SK-N-DZ (cell line): ENCODE results near the gene ARHGEF17.
A peak's percentile ranks its signal among the peaks of the same experiment; 100 is the strongest.

Experiments used
- DNase-seq: peaks from one replicate; pipeline ENCODE4 v3.0.0-alpha.2; 2015; ENCODE audit warnings: low spot score

ARHGEF17 gene

DNA sequence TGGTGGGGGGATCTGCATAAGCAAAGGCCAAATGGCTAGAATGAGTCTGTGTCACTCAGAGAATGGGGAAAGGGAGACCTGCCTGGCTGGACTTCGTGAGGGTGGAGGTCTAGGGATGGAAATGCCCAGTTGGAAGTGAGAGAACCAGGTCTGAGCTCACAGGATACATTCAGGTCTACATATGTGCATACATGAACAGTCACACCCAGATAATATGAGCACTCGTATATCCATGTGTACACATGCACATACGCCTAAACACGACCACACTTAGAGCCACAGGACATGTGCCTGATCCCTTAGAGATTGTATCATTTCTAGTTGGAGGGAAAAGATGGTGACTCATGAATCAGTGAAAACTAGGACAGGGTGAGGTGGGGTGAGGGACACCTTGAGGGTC is 47.0 kb downstream of the ARHGEF17 start:
- DNase-seq = no peak

- no peak for DNase-seq
These were observed 49.1 kb downstream of the ARHGEF17 start for GRCh38 chr11:73356979-73357860.

DNA sequence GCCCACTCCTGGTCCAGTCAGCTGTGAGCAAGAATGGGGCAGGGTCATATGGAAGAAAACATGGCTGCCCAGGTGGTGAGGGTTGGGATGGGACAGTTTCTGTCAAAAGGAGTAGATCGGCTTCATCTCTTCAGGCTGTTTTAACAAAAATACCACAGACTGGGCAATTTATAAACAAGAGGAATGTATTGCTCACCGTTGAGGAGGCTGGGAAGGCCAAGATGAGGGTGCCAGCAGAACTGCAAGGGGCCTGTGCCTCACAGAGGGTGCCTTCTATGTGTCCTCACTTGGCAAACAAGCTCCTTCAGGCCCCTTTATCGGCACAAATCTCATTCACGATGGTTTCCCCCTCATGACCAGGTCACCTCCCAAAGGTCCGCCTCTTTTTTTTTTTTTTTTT is 50.0 kb downstream of the ARHGEF17 start:
- no peak for DNase-seq

DNA sequence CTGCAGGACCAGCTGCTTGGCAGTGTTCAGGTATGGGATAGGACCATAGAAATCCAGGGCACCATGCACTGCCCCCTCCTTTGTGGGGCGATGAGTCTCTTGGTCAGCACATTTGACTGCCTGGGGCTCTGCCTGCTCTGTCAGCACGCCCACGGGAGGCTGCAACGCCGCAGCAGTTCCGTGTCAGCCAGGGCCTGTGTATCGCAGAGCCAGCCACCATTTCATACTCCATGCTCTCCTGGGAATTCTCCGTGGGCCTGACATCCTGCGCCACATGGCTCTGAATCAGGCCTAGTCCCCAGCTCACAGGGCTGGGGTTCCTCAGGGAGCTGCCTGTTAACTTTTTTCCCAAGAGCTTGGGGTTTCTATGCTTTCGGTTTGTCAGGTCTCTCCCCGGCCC is 51.3 kb downstream of the ARHGEF17 start:
- DNase-seq = peak; percentile 48

DNA sequence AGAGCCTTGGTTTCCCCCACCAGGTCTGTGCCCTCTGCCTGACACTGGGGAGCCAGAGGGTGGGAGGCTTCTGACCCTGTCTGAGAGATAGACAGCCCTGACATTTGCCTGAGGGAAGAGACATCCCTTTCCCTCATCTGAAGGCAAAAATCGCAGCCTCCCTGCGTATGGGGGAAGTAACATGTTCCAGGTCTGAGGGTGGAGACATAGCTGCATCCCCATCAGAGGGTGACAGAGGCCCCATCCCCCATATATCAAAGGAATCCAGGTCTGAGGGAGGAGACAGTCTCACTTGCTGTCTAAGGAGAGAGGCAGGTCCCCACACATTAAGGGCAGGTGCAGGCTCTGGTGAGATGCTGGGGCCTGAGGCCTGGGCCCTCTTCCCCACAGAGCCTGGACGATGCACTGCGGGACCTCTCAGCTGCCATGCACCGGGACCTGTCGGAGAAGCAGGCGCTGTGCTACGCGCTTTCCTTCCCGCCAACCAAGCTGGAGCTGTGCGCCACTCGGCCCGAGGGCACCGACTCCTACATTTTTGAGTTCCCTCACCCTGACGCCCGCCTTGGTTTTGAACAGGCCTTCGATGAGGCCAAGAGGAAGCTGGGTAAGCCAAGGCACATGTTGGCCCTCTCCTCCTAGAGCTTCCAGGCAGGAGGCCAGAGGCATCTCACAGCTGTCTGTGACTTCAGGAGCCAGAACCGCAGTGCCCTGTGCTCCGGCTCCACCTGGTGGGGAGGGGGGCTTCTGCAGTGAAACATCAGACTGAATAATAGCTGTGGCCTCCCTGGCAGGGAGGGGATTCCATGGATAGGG is 52.1 kb downstream of the ARHGEF17 start:
- peak; percentile 64 for DNase-seq

DNA sequence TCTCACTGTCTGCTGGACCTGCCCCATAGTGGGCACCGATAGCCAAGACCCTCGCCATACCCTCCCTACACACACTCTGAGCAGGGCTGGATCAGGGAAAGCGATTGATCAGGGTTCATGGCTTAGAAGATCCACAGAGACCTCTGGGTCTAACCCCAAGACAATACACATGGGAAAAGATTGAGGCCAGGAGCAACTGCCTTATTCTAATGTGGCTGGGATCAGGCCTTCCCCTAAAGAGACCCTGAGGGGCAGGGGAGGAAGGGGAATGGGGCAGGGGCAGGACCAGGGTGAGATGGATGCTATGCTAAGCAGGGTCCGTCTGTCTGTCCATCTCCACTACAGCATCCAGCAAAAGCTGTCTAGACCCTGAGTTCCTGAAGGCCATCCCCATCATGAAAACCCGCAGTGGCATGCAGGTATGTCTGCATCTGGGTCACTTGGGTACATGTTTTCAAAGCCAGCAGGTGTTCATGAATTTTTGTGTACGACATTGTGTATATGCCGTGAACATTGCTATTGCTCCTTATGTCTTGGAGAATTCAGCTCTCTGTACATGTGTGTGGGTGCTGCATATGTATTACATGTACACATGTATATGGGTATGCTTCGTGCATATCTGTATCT is 52.8 kb downstream of the ARHGEF17 start:
- no peak for DNase-seq

DNA sequence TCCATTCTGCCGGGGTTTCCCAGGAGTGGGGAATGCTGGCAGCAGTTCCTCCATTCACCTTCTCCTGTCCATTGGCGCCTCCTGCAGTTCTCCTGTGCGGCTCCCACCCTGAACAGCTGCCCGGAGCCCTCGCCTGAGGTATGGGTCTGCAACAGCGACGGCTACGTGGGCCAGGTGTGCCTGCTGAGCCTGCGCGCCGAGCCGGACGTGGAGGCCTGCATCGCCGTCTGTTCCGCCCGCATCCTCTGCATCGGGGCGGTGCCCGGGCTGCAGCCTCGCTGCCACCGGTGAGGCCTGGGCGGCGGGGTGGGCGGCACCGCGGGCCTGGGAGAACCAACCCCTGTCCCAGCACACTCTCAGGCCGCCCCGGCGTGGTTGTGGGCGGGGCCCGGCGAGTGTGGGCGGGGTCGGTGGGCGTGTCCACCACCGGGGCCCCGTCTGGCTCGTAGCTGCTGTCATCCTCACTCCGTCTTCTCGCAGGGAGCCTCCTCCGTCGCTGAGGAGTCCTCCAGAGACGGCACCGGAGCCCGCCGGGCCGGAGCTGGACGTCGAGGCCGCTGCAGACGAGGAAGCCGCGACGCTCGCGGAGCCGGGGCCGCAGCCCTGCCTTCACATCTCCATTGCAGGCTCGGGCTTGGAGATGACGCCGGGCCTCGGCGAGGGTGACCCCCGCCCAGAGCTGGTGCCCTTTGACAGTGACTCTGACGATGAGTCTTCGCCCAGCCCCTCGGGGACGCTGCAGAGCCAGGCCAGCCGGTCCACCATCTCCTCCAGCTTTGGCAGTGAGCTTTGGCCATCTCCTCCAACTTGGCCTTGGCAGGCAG is 54.1 kb downstream of the ARHGEF17 start:
- no peak for DNase-seq

DNA sequence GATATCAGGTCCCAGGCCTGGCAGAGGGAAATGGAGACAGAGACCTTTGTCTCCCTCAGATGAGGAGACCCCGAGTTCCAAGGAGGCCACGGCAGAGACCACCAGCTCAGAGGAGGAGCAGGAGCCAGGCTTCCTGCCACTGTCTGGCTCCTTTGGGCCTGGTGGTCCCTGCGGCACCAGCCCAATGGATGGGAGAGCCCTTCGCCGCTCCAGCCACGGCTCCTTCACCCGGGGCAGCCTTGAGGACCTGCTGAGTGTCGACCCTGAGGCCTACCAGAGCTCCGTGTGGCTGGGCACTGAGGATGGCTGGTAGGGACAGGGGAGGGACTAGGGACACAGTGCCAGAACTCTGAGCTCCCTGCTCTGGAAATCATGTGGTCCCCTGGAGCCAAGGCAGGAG is 55.1 kb downstream of the ARHGEF17 start:
- DNase-seq = no peak

DNA sequence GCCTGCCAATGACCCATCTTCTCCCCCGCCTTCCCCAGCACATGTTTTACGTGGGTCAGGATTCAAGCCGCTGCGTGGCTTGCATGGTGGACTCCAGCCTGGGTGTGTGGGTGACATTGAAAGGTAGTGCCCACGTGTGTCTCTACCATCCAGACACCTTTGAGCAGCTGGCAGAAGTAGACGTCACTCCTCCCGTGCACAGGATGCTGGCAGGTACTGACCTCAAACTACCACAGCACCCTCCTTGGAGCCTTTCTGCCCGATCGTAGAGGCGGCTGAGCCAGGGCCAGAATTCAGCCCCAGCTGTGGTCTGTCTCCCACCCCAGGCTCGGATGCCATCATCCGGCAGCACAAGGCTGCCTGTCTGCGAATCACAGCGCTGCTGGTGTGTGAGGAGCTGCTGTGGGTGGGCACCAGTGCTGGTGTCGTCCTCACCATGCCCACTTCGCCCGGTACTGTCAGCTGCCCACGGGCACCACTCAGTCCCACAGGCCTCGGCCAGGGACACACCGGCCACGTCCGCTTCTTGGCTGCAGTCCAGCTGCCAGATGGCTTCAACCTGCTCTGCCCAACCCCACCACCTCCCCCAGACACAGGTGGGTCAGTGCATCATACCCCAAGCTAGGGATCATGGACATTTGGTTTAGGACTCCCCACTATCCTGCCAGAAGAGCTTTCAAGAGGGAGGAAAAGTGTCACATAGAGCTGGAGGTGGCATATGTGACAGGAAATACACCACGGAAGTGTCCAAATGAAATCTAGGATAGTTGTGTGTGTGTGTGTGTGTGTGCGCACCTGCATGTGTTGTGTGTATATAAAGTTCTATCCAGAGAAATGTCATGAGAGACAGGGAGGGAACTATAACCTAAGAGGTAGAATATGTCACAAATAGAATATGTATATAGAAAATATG is 57.5 kb downstream of the ARHGEF17 start:
- DNase-seq = no peak

- DNase-seq = no peak
These were observed 58.2 kb downstream of the ARHGEF17 start for GRCh38 chr11:73366265-73366610.

GRCh38 chr11:73366953-73367352 is 58.9 kb downstream of the ARHGEF17 start:
- no peak for DNase-seq

DNA sequence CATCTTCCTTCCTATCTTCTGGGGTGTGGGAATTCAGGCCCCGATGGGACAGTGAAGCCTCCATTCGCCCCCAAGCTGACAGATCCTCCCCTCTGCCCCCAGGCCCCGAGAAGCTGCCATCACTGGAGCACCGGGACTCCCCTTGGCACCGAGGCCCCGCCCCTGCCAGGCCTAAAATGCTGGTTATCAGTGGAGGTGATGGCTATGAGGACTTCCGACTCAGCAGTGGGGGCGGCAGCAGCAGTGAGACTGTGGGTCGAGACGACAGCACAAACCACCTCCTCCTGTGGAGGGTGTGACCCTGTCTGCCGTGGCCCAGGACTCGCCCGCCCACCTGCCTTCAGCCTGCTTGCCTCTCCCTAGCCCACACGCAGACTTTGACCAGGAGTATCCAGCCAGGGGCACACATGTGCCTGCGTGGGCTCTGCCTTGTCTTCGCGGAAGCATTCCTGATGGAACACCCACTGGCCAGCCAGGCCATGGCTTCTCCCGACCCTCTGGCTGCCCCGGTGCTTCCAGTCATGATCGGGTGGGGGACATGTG is 59.5 kb downstream of the ARHGEF17 start:
- DNase-seq = no peak

DNA sequence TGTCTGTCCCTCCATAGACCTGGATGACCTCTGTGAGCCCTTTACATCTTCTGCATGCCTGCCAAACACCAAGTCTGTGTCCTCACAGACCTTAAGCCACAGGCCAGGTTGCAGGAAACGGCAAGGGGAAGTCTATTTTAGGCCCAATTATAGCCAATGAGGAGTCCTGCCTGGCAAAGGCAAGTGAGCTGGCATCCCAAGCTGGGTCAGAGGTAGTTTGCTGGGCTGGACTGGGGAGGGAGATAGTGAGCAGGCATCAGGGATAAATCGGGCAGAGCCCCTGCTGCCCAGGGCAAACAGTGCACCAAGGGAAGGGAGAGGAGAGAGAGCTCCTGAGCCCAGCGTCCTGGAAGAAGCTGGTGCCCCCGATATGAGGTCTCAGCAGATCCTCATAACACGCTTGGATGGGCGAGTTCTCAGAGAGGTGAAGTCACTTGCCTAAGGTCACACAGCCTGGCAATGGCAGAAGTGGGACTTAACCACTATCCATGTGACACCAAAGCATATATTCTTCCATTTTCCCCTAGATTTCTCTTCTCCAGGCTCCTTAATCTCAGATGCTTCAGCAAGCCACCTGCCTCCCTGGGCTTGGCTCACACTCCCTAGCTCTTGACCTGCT is 64.4 kb downstream of the ARHGEF17 start:
- DNase-seq = no peak

- DNase-seq = no peak
These were observed 66.1 kb downstream of the ARHGEF17 start for GRCh38 chr11:73374151-73374550.

GRCh38 chr11:73375830-73376159 is 67.7 kb downstream of the ARHGEF17 start:
- no peak for DNase-seq

DNA sequence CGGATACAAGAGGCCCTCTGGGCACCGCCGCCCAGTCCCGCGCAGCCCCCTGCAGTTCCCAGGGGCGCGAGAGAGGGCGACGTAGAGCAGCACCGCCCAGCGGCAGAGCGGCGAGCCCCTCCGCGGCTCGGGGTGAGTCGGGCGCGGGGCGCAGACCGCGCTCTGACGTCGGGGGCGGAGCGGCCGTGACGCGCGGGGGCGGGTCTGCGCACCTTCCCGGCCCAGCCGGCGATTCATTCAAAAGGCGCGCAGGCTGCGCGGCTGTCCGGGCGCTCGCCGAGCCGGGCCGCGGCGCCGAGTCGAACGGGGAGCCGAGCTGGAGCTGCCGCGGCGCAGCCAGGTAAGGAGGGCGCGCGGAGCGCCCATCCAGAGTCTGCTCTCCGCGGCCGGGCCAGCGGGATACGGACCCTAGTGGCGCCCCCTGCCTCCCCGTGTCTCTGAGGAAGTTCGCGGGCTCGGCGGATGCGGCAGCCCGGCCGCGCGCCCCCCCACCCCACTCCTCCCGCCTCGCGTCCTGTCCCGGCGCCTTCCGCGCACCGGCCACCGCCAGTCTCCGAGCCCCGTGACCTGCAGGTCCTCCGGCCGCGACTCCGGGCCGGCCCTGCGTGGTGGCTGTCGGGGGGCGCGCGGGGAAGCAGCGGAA is 68.2 kb downstream of the ARHGEF17 start, which contains the start of gene RELT:
TSS of gene RELT (plus strand) at position 240 of the 643 bp plus-strand sequence. CDS start 12,738 bp downstream, outside the sequence.
- peak; percentile 87 for DNase-seq

DNA sequence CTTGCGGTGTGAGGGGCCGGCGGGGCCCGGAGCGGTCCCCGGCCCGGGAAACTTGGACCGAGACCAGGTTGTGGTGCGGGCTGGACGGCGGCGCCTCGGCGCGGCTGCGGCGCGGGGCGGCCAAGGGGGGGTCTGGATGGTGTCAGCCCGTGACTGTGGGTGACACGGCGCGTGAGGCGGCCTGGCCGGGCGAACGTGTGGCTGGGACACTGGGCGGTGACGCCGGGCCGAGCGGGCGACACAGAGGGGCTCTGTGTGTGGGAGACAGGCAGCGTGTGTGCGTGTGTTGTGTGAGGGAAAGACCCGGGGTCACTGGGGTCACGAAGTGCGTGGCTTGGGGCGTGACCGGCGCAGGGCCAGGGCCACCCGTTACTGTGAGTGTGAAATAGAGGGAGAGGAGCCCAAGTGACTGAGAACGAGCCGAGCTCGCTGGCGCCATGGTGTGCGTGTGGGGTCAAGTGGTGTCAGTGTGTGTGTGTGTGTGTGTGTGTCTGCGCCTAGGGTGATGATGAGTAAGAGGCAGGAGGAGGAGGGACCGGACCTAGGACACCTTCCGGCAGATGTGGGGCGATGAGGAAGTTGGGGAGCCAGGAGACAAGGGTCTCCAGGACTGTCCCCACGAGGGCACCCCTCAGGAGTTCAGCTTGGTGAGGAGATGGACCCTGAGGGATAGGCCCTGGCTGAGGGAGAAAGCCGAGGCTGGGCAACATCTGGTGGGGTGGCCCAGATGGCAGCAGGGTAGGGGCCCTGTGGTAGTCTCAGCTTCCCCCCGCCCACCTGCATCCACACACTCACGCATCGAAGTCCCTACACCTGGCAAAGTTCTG is 68.9 kb downstream of the ARHGEF17 start:
- peak; percentile 50 for DNase-seq

- no peak for DNase-seq
These were observed 71.3 kb downstream of the ARHGEF17 start for GRCh38 chr11:73379189-73379880.
